ENCODE data around the gene EVL. TPM values are rescaled to one million over a fixed set of nuclear protein-coding genes. Genes with fewer than 3 reads are reported as not detected.

EVL gene
- total RNA-seq, 1 experiment from 2014 or later, result 23.4 TPM

- no peak for DNase-seq (ENCODE audit: extremely low read depth, low read depth)
Observed at GRCh38 chr14:100080206-100080605, 15.0 kb downstream of the EVL start.

- DNase-seq (ENCODE audit: extremely low read depth, low read depth), result no peak
Observed at GRCh38 chr14:100081997-100082625, 16.9 kb downstream of the EVL start.

- DNase-seq (ENCODE audit: extremely low read depth, low read depth), result no peak
Observed at GRCh38 chr14:100082723-100083122, 17.5 kb downstream of the EVL start.

- no peak for DNase-seq (ENCODE audit: extremely low read depth, low read depth)
Observed at GRCh38 chr14:100083706-100084105, 18.5 kb downstream of the EVL start.

- DNase-seq (ENCODE audit: extremely low read depth, low read depth), result no peak
Observed at GRCh38 chr14:100084591-100084990, 19.4 kb downstream of the EVL start.

- no peak for DNase-seq (ENCODE audit: extremely low read depth, low read depth)
Observed at GRCh38 chr14:100085462-100085861, 20.2 kb downstream of the EVL start.

- no peak for DNase-seq (ENCODE audit: extremely low read depth, low read depth)
Observed at GRCh38 chr14:100086361-100086760, 21.1 kb downstream of the EVL start.

GRCh38 chr14:100088226-100088625 lies 23.0 kb downstream of the EVL start:
- no peak for DNase-seq (ENCODE audit: extremely low read depth, low read depth)

GRCh38 chr14:100091386-100091785 lies 26.2 kb downstream of the EVL start:
- no peak for DNase-seq (ENCODE audit: extremely low read depth, low read depth)

- no peak for DNase-seq (ENCODE audit: extremely low read depth, low read depth)
Observed at GRCh38 chr14:100092832-100093231, 27.6 kb downstream of the EVL start.

- no peak for DNase-seq (ENCODE audit: extremely low read depth, low read depth)
Observed at GRCh38 chr14:100093319-100093718, 28.1 kb downstream of the EVL start.

GRCh38 chr14:100096656-100097055 lies 31.4 kb downstream of the EVL start:
- DNase-seq (ENCODE audit: extremely low read depth, low read depth), result no peak

- no peak for DNase-seq (ENCODE audit: extremely low read depth, low read depth)
Observed at GRCh38 chr14:100098171-100098570, 32.9 kb downstream of the EVL start.

- no peak for DNase-seq (ENCODE audit: extremely low read depth, low read depth)
Observed at GRCh38 chr14:100100032-100100703, 34.9 kb downstream of the EVL start.

- no peak for DNase-seq (ENCODE audit: extremely low read depth, low read depth)
Observed at GRCh38 chr14:100102156-100102785, 37.0 kb downstream of the EVL start.

GRCh38 chr14:100103250-100104005 lies 38.2 kb downstream of the EVL start:
- no peak for DNase-seq (ENCODE audit: extremely low read depth, low read depth)

- DNase-seq (ENCODE audit: extremely low read depth, low read depth), result no peak
Observed at GRCh38 chr14:100104006-100104352, 38.8 kb downstream of the EVL start.

GRCh38 chr14:100104523-100105300 lies 39.5 kb downstream of the EVL start:
- no peak for DNase-seq (ENCODE audit: extremely low read depth, low read depth)

- no peak for DNase-seq (ENCODE audit: extremely low read depth, low read depth)
Observed at GRCh38 chr14:100105357-100106169, 40.3 kb downstream of the EVL start.

Measured in NCI-H460 (cell line).